B cell (primary cell): ENCODE data around the gene EPAS1.

Source experiments
- CTCF ChIP-seq: fragments of 200-600 bp; IDR thresholded peaks from one replicate; pipeline ENCODE4 v1.8.0; 2022; ENCODE audit warnings: antibody characterized with exemption, mild to moderate bottlenecking
- EZH2 ChIP-seq: IDR thresholded peaks from 2 replicates; pipeline ENCODE4 v1.6.1; 2012; ENCODE audit warnings: borderline replicate concordance, low read depth, mild to moderate bottlenecking, moderate library complexity, low read length; ENCODE audit not compliant: insufficient read depth, poor library complexity, severe bottlenecking

- no peak for TF ChIP-seq CTCF
- no peak for TF ChIP-seq EZH2
Observed at GRCh38 chr2:46362667-46363012, 65.4 kb downstream of the EPAS1 start.
